Stimulated activated CD4-positive, alpha-beta T cell treated with anti-CD3 and anti-CD28 coated beads, Interleukin-4, amount 100 ng/mL, for 1 hour (primary cell): ENCODE measurements around the gene NCEH1.
"Not testable (repeated sequence)": the region's sequence is repeated elsewhere in the genome, so short reads cannot be mapped to it uniquely, and the experiment has no call there.

Experiments used
- DNase-seq: peaks from one replicate; pipeline ENCODE4 v3.0.0-alpha.2; 2020

The NCEH1 gene

DNA sequence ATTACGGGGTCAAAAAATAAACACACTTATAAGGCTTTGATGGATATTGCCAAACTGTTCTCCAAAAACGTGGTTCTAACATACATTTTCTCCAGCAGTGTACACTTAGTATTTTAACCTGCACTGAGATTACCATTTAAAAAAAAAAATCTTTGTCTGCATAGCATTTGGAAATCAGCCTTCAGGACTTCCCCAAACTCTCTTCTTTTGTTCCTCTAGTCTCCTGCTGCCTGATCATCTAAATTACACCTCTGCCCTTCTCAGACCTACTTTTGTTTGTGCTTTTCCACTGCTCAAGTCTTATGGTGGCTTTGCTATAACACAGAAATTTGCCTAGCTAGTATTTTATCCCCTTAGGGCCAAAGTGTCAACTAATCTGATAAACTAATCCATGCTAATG is 3.8 kb downstream of the NCEH1 start:
- no peak for DNase-seq

- DNase-seq = no peak
These were observed 5.7 kb downstream of the NCEH1 start for GRCh38 chr3:172705170-172705569.

- no peak for DNase-seq
These were observed 6.9 kb downstream of the NCEH1 start for GRCh38 chr3:172704001-172704400.

GRCh38 chr3:172702731-172703130 is 8.1 kb downstream of the NCEH1 start:
- DNase-seq = not testable (repeated sequence)

DNA sequence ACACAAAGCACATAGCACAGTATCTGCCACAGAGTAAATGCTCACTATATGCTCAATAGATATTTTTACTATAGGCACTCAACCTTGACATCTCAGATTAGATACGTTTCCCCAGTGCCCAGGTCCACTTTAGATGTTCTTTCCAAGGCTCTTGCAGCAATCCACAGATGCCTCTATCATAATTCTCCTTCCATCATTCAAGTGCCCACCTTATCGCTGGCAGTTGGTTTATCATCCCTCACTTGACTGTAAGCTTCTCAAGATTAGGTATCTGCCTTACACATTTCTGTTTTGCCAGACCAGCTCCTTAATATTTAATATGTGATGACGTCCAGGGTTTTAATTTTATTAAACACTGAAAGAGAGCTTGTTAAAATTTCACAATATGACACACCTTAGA is 8.6 kb downstream of the NCEH1 start:
- no peak for DNase-seq

- DNase-seq = no peak
These were observed 9.1 kb downstream of the NCEH1 start for GRCh38 chr3:172701751-172702150.

DNA sequence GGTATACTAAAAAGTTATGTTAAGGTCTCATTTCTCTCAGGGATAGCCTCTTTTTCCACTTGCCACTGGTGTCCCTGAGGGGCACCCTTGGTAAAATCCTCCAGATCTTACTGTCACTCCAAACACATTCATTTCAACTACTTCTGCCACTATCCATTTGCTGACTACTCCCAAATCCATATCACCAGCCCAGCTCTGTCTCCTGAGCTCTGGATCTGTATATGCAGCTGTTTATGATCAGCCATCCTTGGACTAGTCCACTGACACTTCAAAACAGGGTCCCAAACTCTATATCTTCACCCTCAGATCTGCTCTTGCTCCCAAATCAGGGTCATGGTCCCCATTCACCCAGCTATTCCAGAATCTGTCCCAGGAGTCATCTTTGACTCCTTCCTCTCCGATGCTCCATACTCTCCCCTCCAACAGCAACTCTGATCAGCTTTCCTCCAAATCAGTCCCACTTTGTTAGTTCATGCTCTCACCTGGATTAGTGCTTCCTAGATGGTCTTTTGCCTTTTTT is 9.9 kb downstream of the NCEH1 start:
- no peak for DNase-seq

- DNase-seq = no peak
These were observed 10.6 kb downstream of the NCEH1 start for GRCh38 chr3:172700256-172700655.

GRCh38 chr3:172699031-172699430 is 11.8 kb downstream of the NCEH1 start:
- DNase-seq = no peak

- DNase-seq = no peak
These were observed 12.2 kb downstream of the NCEH1 start for GRCh38 chr3:172698631-172699030.

- DNase-seq = no peak
These were observed 13.3 kb downstream of the NCEH1 start for GRCh38 chr3:172697558-172697957.

DNA sequence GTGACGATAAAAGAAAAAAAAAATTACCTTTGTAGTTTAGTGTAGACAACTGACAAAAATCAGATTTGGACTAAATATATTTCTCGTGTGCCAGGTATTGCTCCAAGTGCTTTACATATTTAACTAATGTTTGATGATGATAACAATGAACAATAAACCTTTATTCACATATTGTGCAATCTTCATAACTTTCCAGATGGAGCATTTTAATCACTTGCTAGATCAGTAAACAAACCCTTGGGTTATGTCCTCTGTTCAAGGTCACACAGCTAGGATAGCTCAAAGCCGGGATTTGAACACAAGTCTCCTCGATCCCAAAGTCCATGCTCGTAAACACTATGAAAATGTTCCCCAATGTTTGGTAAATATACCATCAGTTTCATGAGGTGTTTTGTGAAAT is 14.5 kb downstream of the NCEH1 start:
- no peak for DNase-seq

- no peak for DNase-seq
These were observed 16.2 kb downstream of the NCEH1 start for GRCh38 chr3:172694573-172695246.

- DNase-seq = no peak
These were observed 18.0 kb downstream of the NCEH1 start for GRCh38 chr3:172692751-172693338.

DNA sequence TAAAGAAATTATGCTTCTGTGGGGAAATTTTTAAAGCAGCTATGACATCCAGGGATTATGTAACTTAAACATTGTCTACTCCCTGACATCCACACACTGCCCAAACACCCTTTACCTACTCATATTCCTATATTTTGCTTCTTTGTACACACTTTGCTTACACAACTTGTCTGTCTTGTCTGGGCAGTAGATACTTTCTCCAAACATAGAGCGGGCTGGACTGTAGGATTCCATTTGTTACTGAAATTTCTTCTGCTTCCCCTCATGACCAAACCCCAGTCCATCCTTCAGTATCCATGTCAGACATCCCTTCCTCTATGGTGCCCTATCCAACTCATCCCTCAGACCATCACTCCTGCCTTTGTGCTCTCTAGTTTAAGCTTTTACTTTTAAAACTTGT is 19.9 kb downstream of the NCEH1 start:
- no peak for DNase-seq

GRCh38 chr3:172688588-172688987 is 22.3 kb downstream of the NCEH1 start:
- DNase-seq = no peak

DNA sequence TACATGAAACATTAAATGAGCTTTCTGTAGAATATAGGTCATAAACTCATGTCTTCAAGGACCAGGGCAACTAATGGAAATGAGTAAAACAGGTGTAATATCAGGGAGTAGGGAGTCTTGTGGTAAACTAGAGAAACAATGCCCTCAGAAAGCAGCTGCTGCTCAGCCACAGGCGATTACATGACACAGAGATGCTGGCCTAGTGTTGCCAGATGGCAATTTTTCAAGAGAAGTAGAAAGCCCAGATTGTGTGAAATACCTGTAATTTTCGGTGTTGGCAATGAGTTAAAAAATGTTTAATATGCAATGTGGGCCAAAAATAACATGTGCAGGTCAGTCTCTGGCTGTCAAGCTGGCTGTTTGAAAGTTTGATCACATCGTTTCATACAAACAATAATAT is 23.4 kb downstream of the NCEH1 start:
- no peak for DNase-seq

DNA sequence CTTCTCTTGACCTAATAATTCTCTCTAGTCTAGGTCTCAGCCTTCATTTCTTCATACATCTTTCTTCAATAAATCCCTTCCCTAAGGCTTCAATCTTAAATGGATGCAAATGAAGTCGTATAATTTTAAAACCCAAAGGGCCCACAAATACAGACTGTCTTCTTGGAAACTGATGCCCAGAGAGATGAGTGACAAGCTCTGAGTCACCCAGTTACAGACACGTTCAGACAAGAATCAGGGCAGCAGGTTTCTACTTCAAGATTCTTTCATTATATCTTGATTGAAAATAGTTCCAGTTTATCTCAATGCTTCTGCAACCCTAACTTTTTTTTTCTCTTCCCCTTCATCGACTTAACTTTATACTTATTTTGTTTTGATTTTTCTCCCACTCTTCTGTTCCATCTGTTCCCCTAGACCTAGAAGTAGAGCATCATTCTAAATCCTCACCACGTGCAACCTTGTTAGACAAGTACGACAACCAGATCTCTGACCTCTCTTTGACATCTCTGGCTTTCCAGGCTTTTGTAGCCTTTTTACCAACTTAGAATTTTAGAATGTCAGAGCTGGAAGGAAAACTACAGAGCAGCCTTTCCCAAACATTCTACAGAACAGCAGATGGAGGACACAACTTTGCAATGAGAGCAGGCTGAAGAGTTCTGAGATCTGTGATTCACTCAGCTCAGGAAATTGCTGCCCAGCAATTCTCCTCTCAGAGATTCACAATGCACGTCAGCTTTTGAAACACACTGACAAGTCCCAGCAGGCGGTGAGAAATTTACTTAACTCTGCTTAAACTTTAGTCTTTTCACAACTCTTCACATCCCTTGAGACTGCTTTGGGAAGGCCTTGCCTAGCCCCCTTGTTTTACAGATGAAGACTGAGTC is 25.3 kb downstream of the NCEH1 start:
- DNase-seq = no peak

- no peak for DNase-seq
These were observed 30.2 kb downstream of the NCEH1 start for GRCh38 chr3:172680684-172681083.

DNA sequence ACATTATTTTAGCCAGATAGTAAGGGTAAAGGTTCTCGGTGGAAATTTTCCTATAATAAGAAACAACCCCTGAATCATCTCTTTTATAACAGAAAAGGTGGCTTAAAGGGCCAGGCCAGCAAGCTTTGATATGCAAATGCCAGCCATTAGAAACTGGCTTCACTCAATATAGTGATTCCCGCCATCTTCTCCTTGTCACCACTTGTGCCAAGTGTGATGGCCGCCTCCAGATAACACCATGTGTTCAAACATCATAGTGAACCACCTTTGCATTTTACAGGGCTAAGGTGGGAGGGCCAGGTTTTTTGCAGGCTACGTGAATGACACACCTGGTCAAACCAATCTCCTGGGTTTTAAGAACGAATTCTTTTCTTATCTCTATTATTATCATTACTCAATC is 31.3 kb downstream of the NCEH1 start:
- no peak for DNase-seq

GRCh38 chr3:172678068-172678467 is 32.8 kb downstream of the NCEH1 start:
- DNase-seq = no peak

DNA sequence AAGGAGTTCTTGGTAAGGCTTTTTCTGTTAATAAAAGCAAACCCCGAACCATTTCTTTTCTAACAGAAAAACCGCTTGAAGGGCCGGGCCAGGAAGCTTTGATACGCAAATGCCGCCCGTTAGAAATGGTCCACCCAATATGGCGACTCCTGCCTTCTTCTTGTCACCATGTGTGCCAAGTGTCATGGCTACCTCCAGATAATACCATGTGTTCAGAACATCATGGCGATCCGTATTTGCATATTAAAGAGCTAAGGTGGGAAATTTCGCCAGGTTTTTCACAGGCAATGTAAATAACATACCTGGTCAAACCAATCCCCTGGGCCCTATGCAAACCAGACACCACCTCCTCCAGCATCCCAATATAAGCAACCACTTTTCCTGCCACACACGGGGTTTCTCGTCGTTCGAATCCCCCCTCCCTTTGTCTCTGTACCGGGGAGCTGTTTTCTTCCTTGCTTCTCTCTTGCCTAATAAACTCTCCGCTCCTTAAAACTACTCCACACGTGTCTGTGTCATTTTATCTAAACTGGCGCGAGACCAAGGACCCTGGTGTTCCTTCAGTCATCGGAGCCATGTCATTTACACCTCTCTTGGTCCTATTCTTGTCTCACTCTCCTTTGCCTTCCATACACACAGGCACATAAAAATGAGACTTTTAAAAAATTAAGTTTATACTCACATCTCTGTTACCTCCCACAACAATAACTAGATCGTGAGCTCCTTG is 34.5 kb downstream of the NCEH1 start:
- no peak for DNase-seq
